Body of pancreas (tissue), 4 donors: ENCODE measurements around the gene DEDD. TPM values are rescaled to one million over a fixed set of nuclear protein-coding genes. Genes with fewer than 3 reads are reported as not detected.
A peak's percentile ranks its signal among the peaks of the same experiment; 100 is the strongest.

Source experiments
- ATAC-seq: fragments of 150-250 bp; one replicate; pipeline ENCODE4 v1.9.1; 2016
- DNase-seq, 4 donors: peaks; one replicate each; pipeline ENCODE4 v3.0.0-alpha.2; 2019
- H3K27ac ChIP-seq, 4 donors: fragments of 200-600 bp; sonication (generic); 1 replicate in 3 of 4; 2 replicates in 1 of 4; pipeline versions ENCODE4 v1.5.1 to v1.6.1; 2016 to 2019; ENCODE audit warnings: mild to moderate bottlenecking in 1 of 4, mixed read lengths in 1 of 4, moderate library complexity in 1 of 4
- H3K27me3 ChIP-seq, 2 donors: fragments of 200-600 bp; sonication (generic); one replicate each; pipeline ENCODE4 v1.6.0; 2016; ENCODE audit warnings: mild to moderate bottlenecking in 1 of 2
- H3K36me3 ChIP-seq, 2 donors: fragments of 200-600 bp; sonication (generic); replicated peaks in 1 of 2; 2 replicates each; pipeline ENCODE4 v1.5.1; 2016; ENCODE audit warnings: low read depth in 2 of 2; ENCODE audit not compliant: insufficient read depth in 1 of 2
- H3K4me1 ChIP-seq: fragments of 200-600 bp; sonication (generic); one replicate; pipeline ENCODE4 v1.6.0; 2016
- H3K4me3 ChIP-seq, 2 donors: fragments of 200-600 bp; sonication (generic); 1 replicate in 1 of 2; 2 replicates in 1 of 2; pipeline ENCODE4 v1.5.1; 2016 to 2019
- H3K9me3 ChIP-seq, 3 donors: fragments of 200-600 bp; sonication (generic); 1 replicate in 2 of 3; 2 replicates in 1 of 3; pipeline ENCODE4 v1.5.1; 2016
- CTCF ChIP-seq, 7 experiments: fragments of 450-650 bp in 4 of 7; fragments of 200-600 bp in 3 of 7; sonication (generic) in 3 of 7; IDR thresholded peaks; one replicate each; pipeline ENCODE4 v1.5.1; 2016 to 2019; ENCODE audit warnings: antibody characterized with exemption in 7 of 7
- POLR2A ChIP-seq, 3 donors: fragments of 450-650 bp; IDR thresholded peaks; one replicate each; pipeline ENCODE4 v1.6.1; 2016; ENCODE audit warnings: antibody characterized with exemption in 3 of 3, mild to moderate bottlenecking in 2 of 3
- WGBS, 2 donors: methylation state at CpG; one replicate each; pipeline ENCODE4 v1.1.5; 2017; 5-methylcytosine and 5-hydroxymethylcytosine counted together
- intact Hi-C: fragments of 100-400 bp; cut with DNase I; formaldehyde crosslinking; loops from one replicate; pipeline ENCODE4 v1.15.1; 2023
- total RNA-seq, 2 donors: library from RNA; depleted of rRNA; stranded (reverse); fragments of >200 nt; gene quantifications; one replicate each; pipeline ENCODE4 v1.1.0, GENCODE V29; 2016

Gene DEDD
- total RNA-seq, 2 donors from 2014 or later = 12.9 to 15.8 TPM

DNA sequence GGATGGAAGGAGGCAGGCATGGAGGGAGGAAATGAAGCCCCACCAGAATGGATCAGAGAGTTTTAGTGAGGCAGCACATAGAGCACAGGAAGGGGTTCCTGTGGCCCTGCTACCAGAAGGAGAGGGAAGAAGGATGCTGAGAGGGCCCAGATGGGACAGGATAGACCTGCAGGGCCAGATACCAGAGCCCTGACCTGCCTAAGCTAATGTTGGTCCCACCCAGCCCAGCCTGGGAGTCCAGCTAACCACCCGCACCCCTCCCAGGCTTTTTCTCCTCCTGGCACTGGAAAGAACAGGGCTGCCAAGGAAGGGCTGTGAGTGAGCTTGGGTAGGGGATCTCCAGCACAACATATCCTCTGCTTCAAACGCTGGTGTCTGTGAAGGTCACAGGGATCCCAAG, 50.0 kb downstream of the DEDD start:
- Histone ChIP-seq H3K36me3 (no peaks in the 10 kb centered on the region), H3K27ac (peak overlapping the region; percentile 70 to 84 (median 82)), H3K9me3 (no peaks in the 10 kb centered on the region), H3K4me1 (peaks cover 48% of the 10 kb centered on the region), H3K27me3 (no peaks in the 10 kb centered on the region), H3K4me3 (no peak overlapping the region)
- 59 to 64% methylated on average over 2 of the region's 2 CpGs for WGBS, 2 donors
- ATAC-seq = no peak
- TF ChIP-seq POLR2A (IDR thresholded peaks at IDR 0.05) = no peak
- no peak for TF ChIP-seq CTCF (IDR thresholded peaks at IDR 0.05)
- intact Hi-C loops = no loop called here
- DNase-seq = no peak

- intact Hi-C loops = no loop called here
- Histone ChIP-seq H3K27me3 (no peaks in the 10 kb centered on the region), H3K36me3 (no peaks in the 10 kb centered on the region), H3K4me1 (peaks cover 39% of the 10 kb centered on the region), H3K4me3 (no peak overlapping the region), H3K9me3 (no peaks in the 10 kb centered on the region), H3K27ac (no peak overlapping the region)
- WGBS, 2 donors = 80% methylated on average over 5 of the region's 5 CpGs
- TF ChIP-seq POLR2A (IDR thresholded peaks at IDR 0.05) (no peak), CTCF (IDR thresholded peaks at IDR 0.05) (no peak)
- ATAC-seq (no peak), DNase-seq (no peak)
Measured at GRCh38 chr1:161081519-161081918, 50.9 kb downstream of the DEDD start.

- no peak for ATAC-seq
- Histone ChIP-seq H3K27ac (no peak overlapping the region), H3K4me1 (peaks cover 31% of the 10 kb centered on the region), H3K27me3 (no peaks in the 10 kb centered on the region), H3K36me3 (no peaks in the 10 kb centered on the region), H3K4me3 (no peak overlapping the region), H3K9me3 (no peaks in the 10 kb centered on the region)
- intact Hi-C loops = no loop called here
- 83 to 90% methylated on average over 5 of the region's 5 CpGs for WGBS, 2 donors
- TF ChIP-seq POLR2A (IDR thresholded peaks at IDR 0.05) = no peak
- no peak for TF ChIP-seq CTCF (IDR thresholded peaks at IDR 0.05)
- DNase-seq = no peak
Measured at GRCh38 chr1:161080441-161081405, 51.7 kb downstream of the DEDD start.

- DNase-seq (no peak), ATAC-seq (no peak)
- H3K4me3 ChIP-seq = no peak overlapping the region
- no peak overlapping the region for H3K27ac ChIP-seq
- intact Hi-C loops = no loop called here
- 72 to 80% methylated on average over 24 to 39 of the region's 41 CpGs for WGBS, 2 donors
- peaks cover 21% of the 10 kb centered on the region for H3K4me1 ChIP-seq
- no peaks in the 10 kb centered on the region for H3K36me3 ChIP-seq
- no peaks in the 10 kb centered on the region for H3K27me3 ChIP-seq
- TF ChIP-seq POLR2A (IDR thresholded peaks at IDR 0.05) (no peak), CTCF (IDR thresholded peaks at IDR 0.05) (no peak)
- H3K9me3 ChIP-seq = no peaks in the 10 kb centered on the region
Measured at GRCh38 chr1:161079436-161080110, 52.9 kb downstream of the DEDD start.
